HG02870 (cell line): ENCODE measurements around the gene OR1D2.
"Not testable (repeated sequence)": the region's sequence is repeated elsewhere in the genome, so short reads cannot be mapped to it uniquely, and the experiment has no call there.

Source experiments
- ATAC-seq: cut with Tn5 transposase; IDR thresholded peaks from one replicate; pipeline ENCODE4 v1.9.1; 2021; ENCODE audit warnings: mild to moderate bottlenecking, moderate library complexity; ENCODE audit not compliant: unreplicated experiment

The OR1D2 gene

GRCh38 chr17:3104322-3104721 lies at the start of gene OR1D2:
Gene OR1D2, minus strand, starts transcription at chr17:3104422. Its CDS starts 11,426 bp downstream, at chr17:3092996.
- no peak for ATAC-seq

- not testable (repeated sequence) for ATAC-seq
Measured at GRCh38 chr17:3137494-3137893, 33.3 kb upstream of the OR1D2 start.

GRCh38 chr17:3127451-3127850 lies 23.2 kb upstream of the OR1D2 start, which contains the start of gene OR1G1:
Gene OR1G1, minus strand, starts transcription at chr17:3127551. Its CDS starts 0 bp downstream, at chr17:3127551.
- no peak for ATAC-seq

GRCh38 chr17:3073850-3074249 lies 30.4 kb downstream of the OR1D2 start:
- not testable (repeated sequence) for ATAC-seq

- ATAC-seq, result not testable (repeated sequence)
Measured at GRCh38 chr17:3065192-3065591, 39.0 kb downstream of the OR1D2 start.

GRCh38 chr17:3063507-3063906 lies 40.7 kb downstream of the OR1D2 start, which contains the start of gene OR1D5:
Gene OR1D5, minus strand, starts transcription at chr17:3063607. Its CDS starts 0 bp downstream, at chr17:3063607.
- ATAC-seq, result not testable (repeated sequence)

GRCh38 chr17:3062824-3063377 lies 41.3 kb downstream of the OR1D2 start:
- not testable (repeated sequence) for ATAC-seq

- not testable (repeated sequence) for ATAC-seq
Measured at GRCh38 chr17:3054868-3055267, 49.4 kb downstream of the OR1D2 start.

GRCh38 chr17:3049705-3050295 lies 54.4 kb downstream of the OR1D2 start:
- ATAC-seq, result no peak

GRCh38 chr17:3048727-3049471 lies 55.3 kb downstream of the OR1D2 start:
- peak; percentile 95 for ATAC-seq

- ATAC-seq, result no peak
Measured at GRCh38 chr17:3046753-3047152, 57.5 kb downstream of the OR1D2 start.

GRCh38 chr17:3043737-3044365 lies 60.4 kb downstream of the OR1D2 start:
- ATAC-seq, result no peak

- ATAC-seq, result no peak
Measured at GRCh38 chr17:3040882-3041281, 63.3 kb downstream of the OR1D2 start.

GRCh38 chr17:3039736-3040135 lies 64.5 kb downstream of the OR1D2 start:
- no peak for ATAC-seq

GRCh38 chr17:3038941-3039340 lies 65.3 kb downstream of the OR1D2 start:
- no peak for ATAC-seq
